ENCODE results near the gene TPK1.

TPK1 gene

GRCh38 chr7:144487901-144488300 is 348.0 kb downstream of the TPK1 start:
- no peak overlapping the region for H3K4me3 ChIP-seq (ENCODE audit: low read depth, low read length)
- DNase-seq (ENCODE audit: low read depth), result no peak
- TF ChIP-seq CTCF (IDR thresholded peaks at IDR 0.05; ENCODE audit: low read depth, low read length), result no peak

GRCh38 chr7:144484445-144484844 is 351.4 kb downstream of the TPK1 start:
- H3K4me3 ChIP-seq (ENCODE audit: low read depth, low read length), result no peak overlapping the region
- TF ChIP-seq POLR2A (IDR thresholded peaks at IDR 0.05; ENCODE audit: extremely low read depth, insufficient read length) (no peak), MYC (IDR thresholded peaks at IDR 0.05; ENCODE audit: low read depth, low read length) (no peak), MAX (IDR thresholded peaks at IDR 0.05; ENCODE audit: low read depth, low read length) (no peak), CTCF (IDR thresholded peaks at IDR 0.05; ENCODE audit: low read depth, low read length) (no peak)
- DNase-seq (ENCODE audit: low read depth), result no peak

GRCh38 chr7:144483189-144483588 is 352.7 kb downstream of the TPK1 start:
- DNase-seq (ENCODE audit: low read depth), result no peak
- TF ChIP-seq MAX (IDR thresholded peaks at IDR 0.05; ENCODE audit: low read depth, low read length), result no peak
- no peak for TF ChIP-seq CTCF (IDR thresholded peaks at IDR 0.05; ENCODE audit: low read depth, low read length)
- TF ChIP-seq POLR2A (IDR thresholded peaks at IDR 0.05; ENCODE audit: extremely low read depth, insufficient read length), result no peak
- no peak for TF ChIP-seq MYC (IDR thresholded peaks at IDR 0.05; ENCODE audit: low read depth, low read length)
- no peak overlapping the region for H3K4me3 ChIP-seq (ENCODE audit: low read depth, low read length)

GRCh38 chr7:144481833-144482232 is 354.0 kb downstream of the TPK1 start:
- TF ChIP-seq MAX (IDR thresholded peaks at IDR 0.05; ENCODE audit: low read depth, low read length) (no peak), CTCF (IDR thresholded peaks at IDR 0.05; ENCODE audit: low read depth, low read length) (no peak), MYC (IDR thresholded peaks at IDR 0.05; ENCODE audit: low read depth, low read length) (no peak), POLR2A (IDR thresholded peaks at IDR 0.05; ENCODE audit: extremely low read depth, insufficient read length) (no peak)
- no peak for DNase-seq (ENCODE audit: low read depth)
- H3K4me3 ChIP-seq (ENCODE audit: low read depth, low read length), result no peak overlapping the region

GRCh38 chr7:144477348-144477747 is 358.5 kb downstream of the TPK1 start:
- no peak for TF ChIP-seq MAX (IDR thresholded peaks at IDR 0.05; ENCODE audit: low read depth, low read length)
- TF ChIP-seq MYC (IDR thresholded peaks at IDR 0.05; ENCODE audit: low read depth, low read length), result no peak
- TF ChIP-seq POLR2A (IDR thresholded peaks at IDR 0.05; ENCODE audit: extremely low read depth, insufficient read length), result no peak
- DNase-seq (ENCODE audit: low read depth), result no peak
- no peak overlapping the region for H3K4me3 ChIP-seq (ENCODE audit: low read depth, low read length)

- no peak for DNase-seq (ENCODE audit: low read depth)
- H3K4me3 ChIP-seq (ENCODE audit: low read depth, low read length), result no peak overlapping the region
- no peak for TF ChIP-seq MAX (IDR thresholded peaks at IDR 0.05; ENCODE audit: low read depth, low read length)
- TF ChIP-seq MYC (IDR thresholded peaks at IDR 0.05; ENCODE audit: low read depth, low read length), result no peak
- TF ChIP-seq CTCF (IDR thresholded peaks at IDR 0.05; ENCODE audit: low read depth, low read length), result no peak
- no peak for TF ChIP-seq POLR2A (IDR thresholded peaks at IDR 0.05; ENCODE audit: extremely low read depth, insufficient read length)
Observed at GRCh38 chr7:144474800-144475615, 360.8 kb downstream of the TPK1 start.

Measured in NB4 (cell line).